Ascending aorta (tissue), 2 donors: ENCODE data around the gene P2RX7. TPM values are rescaled to one million over a fixed set of nuclear protein-coding genes. Genes with fewer than 3 reads are reported as not detected.

Experiments
- DNase-seq, 2 donors: peaks; one replicate each; pipeline ENCODE4 v3.0.0-alpha.2; 2019; ENCODE audit warnings: low spot score in 2 of 2
- H3K27ac ChIP-seq, 2 donors: fragments of 200-600 bp; sonication (generic); one replicate each; pipeline ENCODE4 v1.5.1; 2016 to 2017; ENCODE audit warnings: mild to moderate bottlenecking in 1 of 2
- H3K27me3 ChIP-seq: fragments of 200-600 bp; sonication (generic); one replicate; pipeline ENCODE4 v1.5.1; 2017
- H3K36me3 ChIP-seq, 2 donors: fragments of 200-600 bp; sonication (generic); one replicate each; pipeline ENCODE4 v1.5.1; 2016
- H3K4me1 ChIP-seq, 2 donors: fragments of 200-600 bp; sonication (generic); one replicate each; pipeline ENCODE4 v1.5.1; 2016 to 2017; ENCODE audit warnings: mild to moderate bottlenecking in 1 of 2
- H3K4me3 ChIP-seq, 2 donors: fragments of 200-600 bp; sonication (generic); one replicate each; pipeline ENCODE4 v1.5.1; 2016 to 2017; ENCODE audit warnings: mild to moderate bottlenecking in 1 of 2
- H3K9me3 ChIP-seq, 2 donors: fragments of 200-600 bp; sonication (generic); one replicate each; pipeline ENCODE4 v1.5.1; 2016
- CTCF ChIP-seq, 3 experiments: fragments of 200-600 bp in 2 of 3; fragments of 450-650 bp in 1 of 3; sonication (generic) in 2 of 3; IDR thresholded peaks; one replicate each; pipeline ENCODE4 v1.5.1; 2016 to 2019; ENCODE audit warnings: antibody characterized with exemption in 3 of 3, mild to moderate bottlenecking in 1 of 3, moderate library complexity in 1 of 3
- intact Hi-C: fragments of 100-400 bp; cut with DNase I; formaldehyde crosslinking; loops from one replicate; pipeline ENCODE4 v1.15.1; 2023
- total RNA-seq: library from RNA; depleted of rRNA; stranded (reverse); fragments of >200 nt; gene quantifications from one replicate; pipeline ENCODE4 v1.1.0, GENCODE V29; 2016

Gene P2RX7
- total RNA-seq, 1 donor from 2014 or later: 1.1 TPM

DNA sequence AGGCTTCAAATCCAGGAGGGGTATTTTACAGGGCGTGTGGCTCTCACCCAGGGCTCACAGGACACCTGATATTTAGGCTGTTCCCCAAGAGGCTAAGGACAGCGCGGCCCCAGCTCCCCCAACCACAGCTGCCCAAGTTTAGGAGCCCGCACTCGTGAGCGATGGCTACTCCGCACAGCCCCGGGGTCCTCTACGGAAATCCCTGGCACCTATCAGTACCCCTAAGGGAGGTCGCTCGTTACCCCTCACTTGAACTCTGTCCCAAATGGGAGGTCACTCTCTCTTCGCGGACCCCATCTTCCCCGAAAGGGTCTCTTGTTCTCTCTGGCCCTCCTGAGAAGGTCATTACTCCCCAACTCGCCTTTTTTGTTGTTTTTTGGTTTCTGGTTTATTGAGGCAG lies 76.5 kb downstream of the P2RX7 start:
- Histone ChIP-seq H3K9me3 (no peaks in the 10 kb centered on the region), H3K4me3 (peak overlapping the region in 1 of 2 donors; percentile 95), H3K27ac (peak overlapping the region; percentile 82 to 88), H3K27me3 (no peaks in the 10 kb centered on the region), H3K36me3 (no peaks in the 10 kb centered on the region), H3K4me1 (peaks cover 0 to 3% of the 10 kb centered on the region in 2 donors)
- DNase-seq: no peak
- intact Hi-C loops: no loop called here
- TF ChIP-seq CTCF (IDR thresholded peaks at IDR 0.05): no peak

GRCh38 chr12:121209624-121210572 lies 77.2 kb downstream of the P2RX7 start, which contains the start of gene P2RX4:
Gene P2RX4 (plus strand): TSS chr12:121210129. CDS start chr12:121210165, 36 bp downstream.
- Histone ChIP-seq H3K4me1 (peaks cover 0 to 6% of the 10 kb centered on the region in 2 donors), H3K4me3 (peak within 1 kb of the TSS; percentile 84 to 95), H3K27me3 (no peaks in the 10 kb centered on the region), H3K9me3 (no peaks in the 10 kb centered on the region), H3K36me3 (no peaks in the 10 kb centered on the region), H3K27ac (peak within 1 kb of the TSS; percentile 82 to 88)
- peak; percentile 35 to 91 for DNase-seq
- intact Hi-C loops: no loop called here
- peak in 2 of 3 experiments; percentile 16 to 28 for TF ChIP-seq CTCF (IDR thresholded peaks at IDR 0.05)

DNA sequence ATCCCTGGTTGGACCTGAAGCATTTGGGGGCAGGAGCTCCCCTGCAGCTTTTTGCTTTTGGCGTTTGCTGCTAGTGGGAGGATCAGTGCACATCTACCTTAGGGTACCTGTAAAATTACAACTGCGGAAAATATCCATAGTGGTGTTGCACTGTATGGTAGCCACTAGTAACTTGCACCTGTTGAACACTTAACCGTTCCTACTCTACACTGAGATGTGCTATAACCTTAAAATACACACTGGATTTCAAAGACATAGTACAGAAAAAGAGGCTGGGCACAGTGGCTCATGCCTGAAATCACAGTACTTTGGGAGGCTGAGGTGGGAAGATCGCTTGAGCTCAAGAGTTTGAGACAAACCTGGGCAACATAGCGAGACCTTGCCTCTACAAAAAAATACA lies 80.2 kb downstream of the P2RX7 start:
- Histone ChIP-seq H3K27ac (no peak overlapping the region), H3K4me1 (peaks cover 0 to 6% of the 10 kb centered on the region in 2 donors), H3K4me3 (no peak overlapping the region), H3K27me3 (no peaks in the 10 kb centered on the region), H3K36me3 (peaks cover 2 to 7% of the 10 kb centered on the region in 2 donors), H3K9me3 (no peaks in the 10 kb centered on the region)
- TF ChIP-seq CTCF (IDR thresholded peaks at IDR 0.05): no peak
- intact Hi-C loops: no loop called here
- DNase-seq: no peak

DNA sequence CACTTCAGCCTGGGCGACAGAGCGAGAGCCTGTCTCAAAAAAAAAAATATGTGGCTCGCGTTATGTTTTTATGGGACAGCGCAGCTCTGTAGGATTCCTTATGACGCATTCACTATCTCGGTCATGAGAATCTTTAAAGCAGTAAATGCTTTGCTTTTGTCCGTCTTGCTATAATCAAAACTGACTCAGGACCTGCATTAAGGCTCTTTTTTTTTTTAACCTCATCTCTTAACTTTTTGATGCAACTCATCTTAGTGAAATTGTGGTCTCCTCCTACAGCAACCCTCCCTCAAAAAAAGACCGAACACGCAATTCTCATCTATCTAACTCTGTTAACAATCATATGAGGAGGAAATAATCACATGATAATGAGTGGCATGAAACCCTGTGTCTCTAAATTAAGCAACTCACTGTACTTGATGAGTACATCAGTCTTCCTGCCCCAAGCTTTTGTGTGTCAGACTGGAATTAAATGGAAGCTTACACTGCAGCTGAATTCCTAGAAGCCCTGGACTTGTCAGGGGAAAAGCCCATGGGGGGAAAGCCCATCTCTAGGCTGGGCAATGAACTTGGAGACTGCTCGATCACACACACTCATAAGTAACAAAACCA lies 81.6 kb downstream of the P2RX7 start:
- Histone ChIP-seq H3K27ac (peak overlapping the region; percentile 62), H3K36me3 (peaks cover 3 to 11% of the 10 kb centered on the region in 2 donors), H3K27me3 (no peaks in the 10 kb centered on the region), H3K9me3 (no peaks in the 10 kb centered on the region), H3K4me3 (no peak overlapping the region), H3K4me1 (peaks cover 0 to 6% of the 10 kb centered on the region in 2 donors)
- intact Hi-C loops: no loop called here
- DNase-seq: no peak
- no peak for TF ChIP-seq CTCF (IDR thresholded peaks at IDR 0.05)

GRCh38 chr12:121214855-121215745 lies 82.4 kb downstream of the P2RX7 start:
- H3K9me3 ChIP-seq: no peaks in the 10 kb centered on the region
- DNase-seq: no peak
- H3K4me3 ChIP-seq: no peak overlapping the region
- H3K27me3 ChIP-seq: no peaks in the 10 kb centered on the region
- intact Hi-C loops: no loop called here
- peak overlapping the region; percentile 62 for H3K27ac ChIP-seq
- TF ChIP-seq CTCF (IDR thresholded peaks at IDR 0.05): no peak
- H3K36me3 ChIP-seq: peaks cover 3 to 11% of the 10 kb centered on the region in 2 donors
- peaks cover 0 to 6% of the 10 kb centered on the region in 2 donors for H3K4me1 ChIP-seq
